GM10847 (cell line): Measurements from ENCODE around the gene BCR.

Experiments used
- POLR2A ChIP-seq: IDR thresholded peaks from 2 replicates; pipeline ENCODE4 v1.6.1; 2011; ENCODE audit not compliant: insufficient read length; ENCODE audit errors: extremely low read depth

Gene BCR

GRCh38 chr22:23280356-23281052, 100.2 kb downstream of the BCR start:
- TF ChIP-seq POLR2A: no peak

DNA sequence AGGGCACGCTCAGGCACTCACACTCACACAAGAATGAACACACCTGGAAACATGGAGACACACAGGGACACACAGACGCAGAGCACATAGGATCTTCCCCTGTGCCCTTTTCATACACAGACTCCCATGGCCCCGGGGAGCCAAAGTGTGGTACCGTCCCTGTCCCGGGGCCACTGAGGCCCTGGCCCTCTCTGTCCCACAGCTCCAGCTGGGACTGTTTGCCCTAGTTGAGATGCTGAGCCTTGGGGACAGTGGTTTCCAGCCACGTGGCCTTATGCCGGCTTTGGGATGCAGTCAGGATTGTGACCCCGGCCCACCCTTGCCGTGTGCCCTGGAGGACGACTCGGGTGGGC, 100.7 kb downstream of the BCR start:
- no peak for TF ChIP-seq POLR2A

GRCh38 chr22:23281406-23282088, 101.2 kb downstream of the BCR start:
- no peak for TF ChIP-seq POLR2A

- no peak for TF ChIP-seq POLR2A
These were observed 101.8 kb downstream of the BCR start for GRCh38 chr22:23282089-23282501.

DNA sequence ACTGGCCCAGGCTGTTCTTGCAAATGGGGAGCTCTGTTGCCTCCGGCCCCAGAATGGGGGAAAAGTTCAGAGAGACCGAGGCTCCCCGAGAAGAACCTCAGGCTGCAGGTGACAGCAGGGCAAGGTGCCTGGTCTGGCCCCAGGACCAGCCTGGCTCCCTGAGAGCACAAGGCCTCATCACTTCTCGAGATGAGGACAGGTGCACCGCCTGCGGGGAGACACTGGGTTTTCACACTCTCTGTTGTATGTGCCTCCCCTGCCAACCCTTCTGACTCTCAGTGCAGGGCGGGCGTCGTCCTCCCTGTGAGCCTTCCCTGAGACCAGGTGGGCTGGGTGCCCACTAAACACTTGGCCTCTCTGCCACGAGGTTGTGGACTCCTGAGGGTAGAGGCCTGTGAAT, 102.2 kb downstream of the BCR start:
- TF ChIP-seq POLR2A: no peak

DNA sequence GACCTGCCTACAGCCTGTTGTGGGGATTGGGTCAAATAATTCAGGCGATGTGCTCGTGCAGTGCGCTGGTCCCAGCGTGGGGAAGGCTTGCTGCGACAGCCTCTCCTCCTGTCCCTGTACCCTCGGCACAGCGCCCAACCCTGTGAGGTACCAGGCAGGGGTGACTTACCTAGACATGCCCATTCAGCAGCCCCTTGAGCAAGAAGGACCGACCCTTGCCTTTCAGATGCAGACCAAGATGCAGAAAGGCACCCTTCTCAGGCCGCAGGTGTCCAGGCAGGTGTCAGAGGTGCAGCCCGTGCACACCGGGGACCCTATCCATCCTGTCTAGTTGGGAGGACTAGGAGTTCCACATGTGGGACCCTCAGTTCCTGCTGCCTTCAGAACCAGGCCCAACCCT, 102.7 kb downstream of the BCR start:
- no peak for TF ChIP-seq POLR2A

- TF ChIP-seq POLR2A: no peak
These were observed 103.5 kb downstream of the BCR start for GRCh38 chr22:23283591-23284503.

DNA sequence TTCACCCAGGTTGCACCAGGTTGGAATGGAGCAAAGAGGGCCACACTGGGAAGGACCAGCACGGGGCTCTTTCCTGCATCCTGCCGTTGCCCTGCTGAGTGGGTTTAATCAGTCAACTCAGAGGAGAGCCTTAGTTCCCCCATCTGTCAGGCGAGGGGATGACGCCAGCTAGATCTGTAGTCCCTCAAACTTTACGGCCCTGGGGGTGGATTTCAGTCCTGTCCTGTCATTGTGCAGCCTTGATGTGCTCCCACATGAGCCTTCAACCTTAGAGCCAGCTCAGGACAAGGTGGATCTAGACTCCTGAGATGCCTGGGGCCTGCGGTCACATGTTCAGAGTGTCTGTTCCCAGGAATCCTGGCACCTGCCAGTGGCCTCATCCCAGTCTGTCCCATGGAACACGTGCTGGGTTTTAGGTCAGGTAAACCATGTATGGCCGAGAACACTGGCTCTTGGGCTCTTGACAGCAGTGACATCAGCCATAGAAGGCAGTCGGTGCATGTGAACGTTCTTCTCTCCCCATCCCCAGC, 104.3 kb downstream of the BCR start:
- no peak for TF ChIP-seq POLR2A

DNA sequence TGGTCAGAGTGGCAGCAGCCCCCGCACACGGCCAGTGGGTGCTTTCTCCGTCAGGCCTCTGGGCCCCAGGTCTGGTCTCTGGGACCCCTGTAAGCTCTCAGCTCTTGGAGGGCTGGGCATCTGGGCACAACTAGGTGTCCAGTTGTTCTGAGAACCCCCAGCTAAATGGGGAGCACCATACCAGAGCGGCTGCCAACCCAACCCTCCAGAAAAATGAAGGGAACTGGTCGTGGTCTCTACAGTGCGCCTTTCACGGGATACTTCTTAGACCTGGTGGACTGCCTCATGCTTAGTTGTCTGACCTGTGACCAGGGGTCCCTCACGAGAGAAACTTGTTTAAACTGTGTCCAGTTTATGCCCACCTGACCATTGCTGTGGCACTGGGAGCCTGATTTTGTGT, 104.9 kb downstream of the BCR start:
- TF ChIP-seq POLR2A: no peak

DNA sequence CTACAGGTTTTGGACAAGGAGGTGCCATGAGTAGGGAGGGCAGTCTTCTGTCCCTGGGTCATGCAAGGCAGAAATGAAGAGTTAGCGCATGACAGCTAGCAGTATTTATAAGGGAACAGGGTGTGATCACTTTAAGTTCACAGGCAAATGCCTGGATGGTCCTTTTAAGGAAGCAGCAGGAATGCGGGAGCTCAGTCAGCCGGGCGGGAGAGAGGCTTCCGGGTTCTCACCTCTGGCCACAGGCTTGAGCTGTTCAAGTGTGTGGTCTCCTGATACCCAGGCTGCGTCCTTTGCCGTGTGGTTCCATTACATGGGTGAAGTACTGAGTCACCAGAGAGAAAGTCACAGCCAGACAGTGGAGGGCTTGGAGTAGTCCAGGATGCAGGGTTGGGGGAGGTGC, 105.4 kb downstream of the BCR start:
- no peak for TF ChIP-seq POLR2A

DNA sequence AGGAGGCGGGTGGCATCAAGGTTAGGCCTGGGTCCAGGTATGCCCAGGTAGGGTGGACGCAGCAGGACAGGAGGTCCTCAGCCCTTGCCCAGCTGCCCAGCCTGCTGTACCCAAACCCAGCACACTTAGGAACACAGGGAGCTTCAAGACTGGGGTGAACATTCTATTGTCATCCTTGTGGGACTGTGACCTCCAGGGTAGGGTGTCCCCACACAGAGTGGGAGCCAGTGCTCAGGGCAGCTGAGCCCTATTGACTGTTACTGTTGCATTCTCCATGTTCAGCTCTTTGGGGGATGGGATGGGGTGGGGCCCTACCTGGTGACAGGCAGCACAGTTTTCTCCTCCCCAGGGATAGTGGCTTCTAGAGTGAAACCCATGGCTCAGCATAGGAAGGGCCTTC, 106.0 kb downstream of the BCR start:
- TF ChIP-seq POLR2A: no peak

DNA sequence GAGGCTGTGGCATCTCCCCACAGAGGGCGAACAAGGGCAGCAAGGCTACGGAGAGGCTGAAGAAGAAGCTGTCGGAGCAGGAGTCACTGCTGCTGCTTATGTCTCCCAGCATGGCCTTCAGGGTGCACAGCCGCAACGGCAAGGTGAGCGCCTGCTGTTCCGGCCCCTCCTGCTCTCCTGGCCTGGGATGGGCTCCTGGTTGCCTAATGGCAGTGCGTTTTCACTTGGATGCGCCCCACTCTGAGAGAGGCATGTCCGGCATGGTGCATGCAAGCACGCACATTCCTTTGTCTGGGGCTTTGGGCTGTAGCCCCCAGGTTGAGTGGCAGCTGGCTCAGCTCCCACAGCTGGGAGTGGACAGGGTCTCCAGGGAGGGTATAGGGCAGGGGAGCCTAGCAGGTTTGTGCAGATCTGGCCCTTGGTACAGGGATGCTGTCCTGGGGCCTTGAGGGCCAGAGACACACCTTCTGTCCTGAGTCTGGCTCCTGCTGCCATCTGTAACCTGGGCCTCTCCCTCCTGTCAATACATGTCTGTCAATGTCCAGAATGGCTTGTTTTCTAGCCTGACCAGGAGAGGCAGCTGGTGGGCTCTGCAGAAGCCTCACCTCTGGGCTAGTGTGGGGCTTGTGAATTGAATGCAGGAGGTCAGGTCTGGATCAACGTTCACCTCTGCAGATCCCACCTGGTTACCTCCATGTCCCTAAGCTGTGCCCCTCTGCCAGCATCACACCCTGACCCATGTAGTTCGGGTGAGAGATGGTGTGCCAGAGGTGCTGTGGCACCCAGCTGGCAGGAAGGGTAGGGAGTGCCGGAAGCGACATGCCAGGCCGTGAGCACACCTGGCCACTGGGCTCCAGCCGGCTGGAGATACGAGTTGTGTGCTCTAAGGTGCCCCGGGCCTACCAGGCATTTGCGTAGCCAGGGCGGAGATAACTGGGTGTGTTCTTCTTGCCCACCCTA, 107.1 kb downstream of the BCR start:
- no peak for TF ChIP-seq POLR2A

- TF ChIP-seq POLR2A: no peak
These were observed 108.2 kb downstream of the BCR start for GRCh38 chr22:23288301-23289129.

DNA sequence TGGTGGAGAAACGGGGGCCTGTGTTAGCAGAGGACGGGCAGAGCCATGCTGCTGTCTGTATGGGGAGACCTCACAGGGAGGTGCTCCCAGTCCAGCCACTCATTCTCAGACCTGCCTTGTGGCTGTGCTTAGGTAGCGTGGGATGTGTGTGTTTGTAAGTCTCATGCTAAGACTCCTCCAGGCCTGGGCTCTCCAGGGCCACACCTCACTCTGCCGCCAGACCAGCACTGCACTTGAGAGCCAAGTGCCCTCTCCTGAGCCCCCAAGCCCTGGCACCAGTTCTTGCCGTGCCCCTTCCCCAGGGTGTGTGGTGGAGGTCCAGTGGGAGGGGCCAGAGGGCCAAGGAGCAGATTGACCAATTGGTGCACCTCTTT, 108.8 kb downstream of the BCR start:
- no peak for TF ChIP-seq POLR2A
